ENCODE data around the gene BARX2. TPM values are rescaled to one million over a fixed set of nuclear protein-coding genes. Genes with fewer than 3 reads are reported as not detected.

Gene BARX2
- total RNA-seq, 1 experiment from 2014 or later = 0.12 TPM

GRCh38 chr11:129484068-129484467, 108.4 kb downstream of the BARX2 start:
- RAD21 ChIA-PET (ENCODE audit: low non-redundant PET in 1 of 2, low total read pairs in 2 of 2, uncharacterized antibody in 2 of 2, unreplicated experiment in 2 of 2) = no interaction called here

More at GRCh38 chr11:129484068-129484467, 108.4 kb downstream of the BARX2 start:
- Histone ChIP-seq H3K27ac (ENCODE audit: low read depth, low read length) (no peak overlapping the region), H3K9me3 (ENCODE audit: control insufficient read depth in 1 of 2, insufficient read depth in 1 of 2, low read depth in 1 of 2, low read length in 2 of 2) (no peaks in the 10 kb centered on the region), H3K36me3 (ENCODE audit: control insufficient read depth in 1 of 2, insufficient read depth in 2 of 2, low read length in 2 of 2) (no peaks in the 10 kb centered on the region), H4K20me1 (ENCODE audit: insufficient read depth) (no peaks in the 10 kb centered on the region), H3K4me2 (ENCODE audit: low read length) (no peak overlapping the region), H2AFZ (ENCODE audit: low read depth, low read length, poor library complexity, severe bottlenecking) (no peak overlapping the region), H3K4me1 (ENCODE audit: control insufficient read depth in 1 of 2, insufficient read depth in 2 of 2, low read length in 2 of 2) (no peaks in the 10 kb centered on the region), H3K4me3 (replicated peaks in 1 of 2; ENCODE audit: low read depth in 1 of 2, low read length in 2 of 2) (no peak overlapping the region), H3K27me3 (ENCODE audit: insufficient read depth, low read length) (peaks cover 4% of the 10 kb centered on the region; the same call in 1 of the 2 replicates), H3K79me2 (ENCODE audit: insufficient read depth, low read length) (no peaks in the 10 kb centered on the region), H3K9me2 (ENCODE audit: insufficient read depth) (no peaks in the 10 kb centered on the region), H3K9ac (ENCODE audit: low read length) (no peak overlapping the region)
- TF ChIP-seq ELF1 (IDR thresholded peaks at IDR 0.05; ENCODE audit: borderline replicate concordance, low read depth) (no peak), JUND (IDR thresholded peaks at IDR 0.05) (no peak), EZH2phosphoT487 (IDR thresholded peaks at IDR 0.05; ENCODE audit: borderline replicate concordance) (no peak), ZBTB33 (IDR thresholded peaks at IDR 0.05; ENCODE audit: extremely low read depth, insufficient replicate concordance, low read length) (no peak), YY1 (IDR thresholded peaks at IDR 0.05; ENCODE audit: extremely low read depth, insufficient replicate concordance, low read depth, low read length) (no peak), CTCF (IDR thresholded peaks at IDR 0.05 in 2 of 3, conservative IDR thresholded peaks at IDR 0.05 in 1 of 3; ENCODE audit: borderline replicate concordance in 1 of 3, insufficient read depth in 1 of 3, low read depth in 2 of 3, low read length in 2 of 3) (no peak), SRF (IDR thresholded peaks at IDR 0.05; ENCODE audit: low read depth) (no peak), ATF3 (IDR thresholded peaks at IDR 0.05) (no peak)
- ATAC-seq (no peak), DNase-seq (ENCODE audit: low read depth, low spot score) (no peak)
- intact Hi-C loops (cut with micrococcal nuclease) = no loop called here
- ChIA-PET POLR2A (no interaction called here), CTCF (no interaction called here)
- no TSS peak for BruUV-seq (replicated peaks)
